Gastroesophageal sphincter (tissue), 3 donors: ENCODE results near the gene NCK2.

Source experiments
- CTCF ChIP-seq, 4 experiments: fragments of 200-600 bp in 2 of 4; fragments of 450-650 bp in 2 of 4; sonication (generic) in 1 of 4; IDR thresholded peaks; one replicate each; pipeline ENCODE4 v1.5.1; 2017 to 2019; ENCODE audit warnings: antibody characterized with exemption in 4 of 4, mild to moderate bottlenecking in 2 of 4, moderate library complexity in 2 of 4
- EP300 ChIP-seq: sonication (generic); formaldehyde crosslinking; IDR thresholded peaks from one replicate; pipeline ENCODE4 v1.6.1; 2017; ENCODE audit warnings: antibody characterized with exemption, mild to moderate bottlenecking
- POLR2A ChIP-seq, 2 donors: fragments of 450-650 bp; IDR thresholded peaks; one replicate each; pipeline ENCODE4 v1.6.1; 2017; ENCODE audit warnings: antibody characterized with exemption in 2 of 2, mild to moderate bottlenecking in 2 of 2, moderate library complexity in 1 of 2
- POLR2AphosphoS5 ChIP-seq: sonication (generic); formaldehyde crosslinking; IDR thresholded peaks from one replicate; pipeline ENCODE4 v1.6.1; 2017; ENCODE audit warnings: antibody characterized with exemption

- TF ChIP-seq CTCF (IDR thresholded peaks at IDR 0.05) (no peak), POLR2A (IDR thresholded peaks at IDR 0.05) (no peak), POLR2AphosphoS5 (no peak), EP300 (no peak)
Observed at GRCh38 chr2:105924932-105925331, 180.2 kb downstream of the NCK2 start.
